Osteocyte (in vitro differentiated cells): ENCODE measurements around the gene MRAP2. TPM values are rescaled to one million over a fixed set of nuclear protein-coding genes. Genes with fewer than 3 reads are reported as not detected.
A peak's percentile ranks its signal among the peaks of the same experiment; 100 is the strongest.

Experiments used
- DNase-seq: peaks from one replicate; pipeline ENCODE4 v3.0.0; 2021; ENCODE audit warnings: mixed read lengths; ENCODE audit not compliant: unreplicated experiment; ENCODE audit errors: extremely low spot score
- H3K27ac Mint-ChIP-seq: one replicate; pipeline ENCODE4 v1.8.0; 2021; ENCODE audit warnings: mild to moderate bottlenecking, mixed read lengths; ENCODE audit not compliant: unreplicated experiment
- H3K27me3 Mint-ChIP-seq: one replicate; pipeline ENCODE4 v1.8.0; 2021; ENCODE audit warnings: mixed read lengths; ENCODE audit not compliant: unreplicated experiment
- H3K36me3 Mint-ChIP-seq: one replicate; pipeline ENCODE4 v1.8.0; 2021; ENCODE audit warnings: mixed read lengths; ENCODE audit not compliant: unreplicated experiment
- H3K4me1 Mint-ChIP-seq: one replicate; pipeline ENCODE4 v1.8.0; 2021; ENCODE audit warnings: mixed read lengths; ENCODE audit not compliant: unreplicated experiment
- H3K4me3 Mint-ChIP-seq: one replicate; pipeline ENCODE4 v1.8.0; 2021; ENCODE audit warnings: mild to moderate bottlenecking, moderate library complexity, mixed read lengths; ENCODE audit not compliant: unreplicated experiment
- H3K9me3 Mint-ChIP-seq: one replicate; pipeline ENCODE4 v1.8.0; 2021; ENCODE audit warnings: mixed read lengths; ENCODE audit not compliant: unreplicated experiment
- CTCF ChIP-seq: fragments of 200-600 bp; sonication (generic); IDR thresholded peaks from 2 replicates; pipeline ENCODE4 v1.5.0; 2021; ENCODE audit warnings: antibody characterized with exemption, mild to moderate bottlenecking, moderate library complexity
- total RNA-seq: library from RNA; stranded (reverse); gene quantifications from 2 replicates; pipeline ENCODE4 v1.2.1, GENCODE V29; 2021

Gene MRAP2
- total RNA-seq, 1 donor from 2014 or later = 10.7 TPM

GRCh38 chr6:84052204-84052882 is 18.8 kb downstream of the MRAP2 start:
- Mint-ChIP-seq H3K36me3 (no peaks in the 10 kb centered on the region), H3K4me3 (peak overlapping the region; percentile 59), H3K27me3 (peaks cover 9% of the 10 kb centered on the region), H3K4me1 (peaks cover 46% of the 10 kb centered on the region), H3K9me3 (no peaks in the 10 kb centered on the region), H3K27ac (peak overlapping the region; percentile 95)
- peak; percentile 90 for DNase-seq
- peak; percentile 38 for TF ChIP-seq CTCF

GRCh38 chr6:84052883-84053241 is 19.3 kb downstream of the MRAP2 start:
- peak overlapping the region; percentile 95 for H3K27ac Mint-ChIP-seq
- peaks cover 46% of the 10 kb centered on the region for H3K4me1 Mint-ChIP-seq
- TF ChIP-seq CTCF = no peak
- H3K4me3 Mint-ChIP-seq = peak overlapping the region; percentile 59
- no peak for DNase-seq
- no peaks in the 10 kb centered on the region for H3K9me3 Mint-ChIP-seq
- H3K27me3 Mint-ChIP-seq = peaks cover 6% of the 10 kb centered on the region
- no peaks in the 10 kb centered on the region for H3K36me3 Mint-ChIP-seq

- H3K9me3 Mint-ChIP-seq = no peaks in the 10 kb centered on the region
- no peaks in the 10 kb centered on the region for H3K36me3 Mint-ChIP-seq
- peaks cover 36% of the 10 kb centered on the region for H3K4me1 Mint-ChIP-seq
- DNase-seq = no peak
- TF ChIP-seq CTCF = no peak
- peaks cover 12% of the 10 kb centered on the region for H3K27me3 Mint-ChIP-seq
- H3K27ac Mint-ChIP-seq = no peak overlapping the region
- H3K4me3 Mint-ChIP-seq = no peak overlapping the region
These were observed 22.1 kb downstream of the MRAP2 start for GRCh38 chr6:84055647-84056046.

- Mint-ChIP-seq H3K27ac (no peak overlapping the region), H3K36me3 (no peaks in the 10 kb centered on the region), H3K4me3 (no peak overlapping the region), H3K4me1 (peaks cover 23% of the 10 kb centered on the region), H3K27me3 (peaks cover 12% of the 10 kb centered on the region), H3K9me3 (no peaks in the 10 kb centered on the region)
- TF ChIP-seq CTCF = no peak
- no peak for DNase-seq
These were observed 24.3 kb downstream of the MRAP2 start for GRCh38 chr6:84057908-84058307.

- Mint-ChIP-seq H3K27ac (no peak overlapping the region), H3K27me3 (peaks cover 12% of the 10 kb centered on the region), H3K9me3 (no peaks in the 10 kb centered on the region), H3K4me1 (peaks cover 18% of the 10 kb centered on the region), H3K4me3 (no peak overlapping the region), H3K36me3 (no peaks in the 10 kb centered on the region)
- no peak for TF ChIP-seq CTCF
- no peak for DNase-seq
These were observed 25.5 kb downstream of the MRAP2 start for GRCh38 chr6:84059082-84059481.
